Muscle layer of colon (tissue), 2 donors: Measurements from ENCODE around the gene PLCXD3.
"Not testable (repeated sequence)": the region's sequence is repeated elsewhere in the genome, so short reads cannot be mapped to it uniquely, and the experiment has no call there.

Experiments
- H3K27ac ChIP-seq: one replicate; pipeline ENCODE4 v1.7.0; 2013; ENCODE audit warnings: low read depth, mild to moderate bottlenecking, low read length, moderate library complexity
- H3K27me3 ChIP-seq, 2 donors: one replicate each; pipeline ENCODE4 v1.7.0; 2013; ENCODE audit warnings: low read length in 2 of 2, mild to moderate bottlenecking in 2 of 2; ENCODE audit not compliant: insufficient read depth in 2 of 2, control insufficient read depth in 1 of 2
- H3K36me3 ChIP-seq: one replicate; pipeline ENCODE4 v1.7.0; 2013; ENCODE audit warnings: mild to moderate bottlenecking, low read length; ENCODE audit not compliant: insufficient read depth
- H3K4me1 ChIP-seq: one replicate; pipeline ENCODE4 v1.7.0; 2013; ENCODE audit warnings: mild to moderate bottlenecking, low read length; ENCODE audit not compliant: insufficient read depth
- H3K4me3 ChIP-seq, 2 donors: one replicate each; pipeline ENCODE4 v1.7.0; 2013; ENCODE audit warnings: low read length in 2 of 2, low read depth in 1 of 2, mild to moderate bottlenecking in 1 of 2, moderate library complexity in 1 of 2
- H3K9ac ChIP-seq: one replicate; pipeline ENCODE4 v1.7.0; 2013; ENCODE audit warnings: low read length
- H3K9me3 ChIP-seq: one replicate; pipeline ENCODE4 v1.7.0; 2013; ENCODE audit warnings: mild to moderate bottlenecking, low read length
- donor health status: abdominal sarcoma.
- donor health status: Adenocarcinoma of cecum.

The PLCXD3 gene

DNA sequence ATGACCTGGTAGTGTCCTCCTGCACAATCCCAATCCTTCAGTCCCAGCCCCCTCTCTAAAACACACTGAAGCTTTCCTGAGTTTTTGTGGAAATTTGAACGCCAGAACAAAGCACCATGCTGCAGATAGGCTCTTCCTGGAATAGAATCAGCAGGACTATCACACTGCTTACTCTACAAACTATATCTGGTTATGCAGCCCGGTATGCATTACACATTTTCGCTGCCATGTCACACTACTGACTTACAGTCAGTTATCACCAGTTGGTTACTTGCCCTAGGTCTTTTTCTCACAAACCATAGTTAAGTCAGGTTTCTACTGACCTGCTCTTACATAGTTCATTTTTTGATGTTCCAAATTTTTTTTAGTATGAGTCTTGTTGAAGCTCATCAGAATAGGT lies 24.9 kb downstream of the PLCXD3 start:
- H3K27me3 ChIP-seq: no peaks in the 10 kb centered on the region
- H3K9ac ChIP-seq: no peak overlapping the region
- H3K4me3 ChIP-seq: no peak overlapping the region
- H3K27ac ChIP-seq: no peak overlapping the region
- H3K36me3 ChIP-seq: no peaks in the 10 kb centered on the region
- no peaks in the 10 kb centered on the region for H3K9me3 ChIP-seq
- no peaks in the 10 kb centered on the region for H3K4me1 ChIP-seq

DNA sequence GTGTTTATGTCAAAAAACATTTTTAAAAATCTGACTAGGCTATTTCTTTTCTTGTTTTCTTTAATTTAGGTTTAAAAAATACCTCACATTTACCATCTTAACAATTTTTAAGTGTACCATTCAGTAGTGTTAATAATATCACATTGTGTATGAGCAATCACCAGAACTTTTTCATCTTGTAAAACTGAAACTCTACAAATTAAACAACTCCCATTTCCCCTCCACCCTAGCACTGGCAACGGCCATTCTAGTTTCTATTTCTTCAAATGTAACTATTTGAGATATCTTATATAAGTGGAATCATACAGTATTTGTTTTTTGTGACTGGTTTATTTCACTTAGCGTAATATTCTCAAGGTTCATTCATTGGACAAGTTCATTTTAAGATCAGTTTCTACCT lies 27.7 kb downstream of the PLCXD3 start:
- Histone ChIP-seq H3K9me3 (no peaks in the 10 kb centered on the region), H3K36me3 (no peaks in the 10 kb centered on the region), H3K9ac (no peak overlapping the region), H3K27ac (no peak overlapping the region), H3K4me1 (no peaks in the 10 kb centered on the region), H3K27me3 (no peaks in the 10 kb centered on the region), H3K4me3 (no peak overlapping the region)

DNA sequence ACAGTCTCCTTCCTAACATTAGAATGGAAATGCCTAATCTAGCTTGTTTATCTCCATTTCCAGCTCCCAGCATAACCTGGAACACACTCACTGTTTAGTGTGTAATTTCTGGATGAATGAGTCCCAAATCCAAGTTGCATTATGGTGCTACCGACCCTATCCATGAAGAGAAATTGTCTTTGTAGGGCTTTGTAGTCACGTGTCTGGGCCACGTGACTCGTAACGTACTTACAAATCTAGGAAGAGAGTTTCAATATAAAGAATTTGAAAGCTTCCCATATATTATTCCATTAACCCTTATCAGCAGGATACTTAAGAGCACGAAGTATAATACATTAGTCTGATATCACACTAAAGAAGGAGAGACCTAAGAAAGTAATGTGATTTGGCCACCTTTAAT lies 28.2 kb downstream of the PLCXD3 start:
- Histone ChIP-seq H3K4me3 (no peak overlapping the region), H3K4me1 (no peaks in the 10 kb centered on the region), H3K9ac (no peak overlapping the region), H3K36me3 (no peaks in the 10 kb centered on the region), H3K9me3 (no peaks in the 10 kb centered on the region), H3K27me3 (no peaks in the 10 kb centered on the region), H3K27ac (no peak overlapping the region)

DNA sequence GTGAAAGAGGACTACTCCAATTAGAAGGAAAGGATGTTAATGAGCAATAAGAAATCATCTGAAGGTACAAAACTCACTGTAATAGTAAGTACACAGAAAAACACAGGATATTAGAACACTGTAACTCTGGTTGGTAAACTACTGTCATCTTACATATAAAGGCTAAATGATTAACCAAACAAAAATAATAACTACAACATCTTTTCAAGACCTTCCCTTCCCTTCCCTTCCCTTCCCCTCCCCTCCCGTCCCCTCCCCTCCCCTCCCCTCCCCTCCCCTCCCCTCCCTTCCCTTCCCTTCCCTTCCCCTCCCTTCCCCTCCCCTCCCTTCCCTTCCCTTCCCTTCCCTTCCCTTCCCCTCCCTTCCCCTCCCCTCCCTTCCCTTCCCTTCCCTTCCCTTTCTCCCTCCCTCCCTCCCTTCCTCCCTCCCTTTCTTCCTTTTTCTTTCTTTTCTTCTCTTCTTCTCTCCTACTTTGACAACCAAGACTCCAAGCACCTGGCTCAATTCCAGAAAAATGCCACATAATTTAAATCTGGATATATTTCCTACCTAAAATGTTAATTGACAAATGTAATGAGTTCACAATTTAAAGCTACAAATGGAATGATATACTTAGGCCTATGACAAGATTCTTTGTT lies 38.7 kb downstream of the PLCXD3 start:
- H3K4me1 ChIP-seq, H3K27ac ChIP-seq, H3K9ac ChIP-seq, H3K27me3 ChIP-seq, H3K4me3 ChIP-seq, H3K9me3 ChIP-seq, H3K36me3 ChIP-seq: not testable (repeated sequence)

DNA sequence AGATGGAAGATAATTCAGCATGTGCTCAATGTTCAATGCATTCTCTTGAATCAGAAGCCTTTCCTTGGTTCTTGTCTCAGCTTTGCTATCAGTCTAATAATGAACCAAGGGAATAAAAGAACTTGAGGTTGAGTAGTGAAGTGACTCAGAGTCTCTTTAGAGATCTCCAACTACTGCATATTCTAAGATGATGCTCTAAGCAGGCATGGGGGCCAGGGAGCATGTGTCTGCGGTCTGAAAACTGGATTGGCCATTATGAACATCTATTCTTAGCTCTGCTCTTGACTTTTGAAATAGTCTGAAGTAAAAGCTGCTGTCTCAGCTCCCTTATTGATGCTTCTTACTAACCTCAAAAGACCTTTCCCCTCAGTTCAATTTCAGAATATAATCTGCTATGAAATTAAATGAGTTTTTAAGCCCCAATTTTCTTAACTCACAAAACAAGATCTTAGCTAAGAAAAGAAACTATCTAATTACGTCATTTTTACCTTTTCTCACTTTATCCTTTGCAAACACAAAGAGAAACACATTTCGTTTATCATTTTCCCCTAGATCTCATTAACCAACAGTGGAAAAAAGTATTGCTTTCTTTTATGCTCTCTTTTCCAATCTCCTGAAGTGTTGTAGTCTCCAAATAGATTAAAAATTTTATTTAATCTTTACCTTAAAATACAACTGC lies 44.8 kb downstream of the PLCXD3 start:
- H3K27me3 ChIP-seq: no peaks in the 10 kb centered on the region
- no peak overlapping the region for H3K4me3 ChIP-seq
- H3K4me1 ChIP-seq: no peaks in the 10 kb centered on the region
- no peaks in the 10 kb centered on the region for H3K36me3 ChIP-seq
- no peak overlapping the region for H3K27ac ChIP-seq
- H3K9ac ChIP-seq: no peak overlapping the region
- H3K9me3 ChIP-seq: no peaks in the 10 kb centered on the region

DNA sequence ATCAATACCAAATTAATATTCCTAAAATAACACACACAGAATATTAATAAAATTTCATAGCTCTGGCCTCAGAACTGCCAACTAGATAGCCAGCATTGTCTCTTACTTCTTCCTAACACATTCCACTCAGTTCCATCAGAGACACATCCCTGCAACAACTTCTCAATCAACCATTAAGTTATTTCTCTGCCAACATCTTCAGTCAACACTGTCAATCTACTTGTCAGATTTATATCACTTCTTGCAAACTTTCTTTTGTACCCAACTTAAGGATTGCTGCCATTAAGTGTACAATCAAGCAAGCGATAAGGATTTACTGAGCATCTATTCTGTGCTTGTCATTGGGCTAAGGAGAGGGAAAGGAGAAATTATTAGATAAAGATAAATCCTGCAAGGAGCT lies 50.8 kb downstream of the PLCXD3 start:
- H3K36me3 ChIP-seq: no peaks in the 10 kb centered on the region
- no peaks in the 10 kb centered on the region for H3K4me1 ChIP-seq
- no peak overlapping the region for H3K9ac ChIP-seq
- no peaks in the 10 kb centered on the region for H3K27me3 ChIP-seq
- H3K4me3 ChIP-seq: no peak overlapping the region
- H3K9me3 ChIP-seq: no peaks in the 10 kb centered on the region
- no peak overlapping the region for H3K27ac ChIP-seq

DNA sequence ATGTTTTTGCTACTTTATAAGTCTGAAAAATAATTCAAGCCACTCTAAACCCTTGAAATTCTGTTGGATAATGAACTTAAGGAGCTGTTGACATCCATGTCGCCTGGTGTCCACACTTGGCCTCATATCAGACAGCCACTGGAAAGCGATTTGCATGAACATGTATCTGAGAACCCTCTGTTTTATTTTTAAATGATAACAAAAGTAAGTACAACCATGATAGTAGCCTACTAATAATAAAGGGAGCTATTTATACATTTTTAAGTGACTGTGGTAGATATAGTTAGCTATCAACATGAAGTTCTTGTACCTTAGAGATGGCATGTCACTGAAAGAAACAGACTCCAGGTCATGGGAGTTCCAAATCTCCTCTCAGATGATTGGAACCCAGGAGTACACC lies 53.3 kb downstream of the PLCXD3 start:
- no peak overlapping the region for H3K9ac ChIP-seq
- no peak overlapping the region for H3K4me3 ChIP-seq
- no peaks in the 10 kb centered on the region for H3K36me3 ChIP-seq
- H3K27ac ChIP-seq: no peak overlapping the region
- no peaks in the 10 kb centered on the region for H3K4me1 ChIP-seq
- H3K27me3 ChIP-seq: no peaks in the 10 kb centered on the region
- no peaks in the 10 kb centered on the region for H3K9me3 ChIP-seq

DNA sequence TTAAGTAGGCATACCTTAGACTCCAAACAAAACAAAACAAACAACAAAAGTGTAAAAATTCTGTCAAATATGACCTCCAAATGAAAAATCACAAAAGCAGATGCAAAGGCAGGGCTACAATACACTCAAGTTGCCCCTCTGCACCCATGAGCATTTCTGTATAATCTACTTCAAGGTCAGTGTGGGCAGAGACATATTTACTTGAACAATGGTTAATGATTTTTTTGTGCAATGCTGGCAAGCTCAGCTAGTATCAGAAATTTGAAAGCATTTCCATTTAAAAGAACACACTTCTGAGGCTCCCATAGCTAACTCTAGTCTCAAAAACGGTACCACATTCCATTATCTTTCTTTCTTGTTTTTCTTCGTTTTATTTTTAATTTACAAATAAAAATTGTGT lies 57.9 kb downstream of the PLCXD3 start:
- no peaks in the 10 kb centered on the region for H3K36me3 ChIP-seq
- H3K4me1 ChIP-seq: no peaks in the 10 kb centered on the region
- no peaks in the 10 kb centered on the region for H3K9me3 ChIP-seq
- no peaks in the 10 kb centered on the region for H3K27me3 ChIP-seq
- H3K27ac ChIP-seq: no peak overlapping the region
- no peak overlapping the region for H3K4me3 ChIP-seq
- no peak overlapping the region for H3K9ac ChIP-seq

DNA sequence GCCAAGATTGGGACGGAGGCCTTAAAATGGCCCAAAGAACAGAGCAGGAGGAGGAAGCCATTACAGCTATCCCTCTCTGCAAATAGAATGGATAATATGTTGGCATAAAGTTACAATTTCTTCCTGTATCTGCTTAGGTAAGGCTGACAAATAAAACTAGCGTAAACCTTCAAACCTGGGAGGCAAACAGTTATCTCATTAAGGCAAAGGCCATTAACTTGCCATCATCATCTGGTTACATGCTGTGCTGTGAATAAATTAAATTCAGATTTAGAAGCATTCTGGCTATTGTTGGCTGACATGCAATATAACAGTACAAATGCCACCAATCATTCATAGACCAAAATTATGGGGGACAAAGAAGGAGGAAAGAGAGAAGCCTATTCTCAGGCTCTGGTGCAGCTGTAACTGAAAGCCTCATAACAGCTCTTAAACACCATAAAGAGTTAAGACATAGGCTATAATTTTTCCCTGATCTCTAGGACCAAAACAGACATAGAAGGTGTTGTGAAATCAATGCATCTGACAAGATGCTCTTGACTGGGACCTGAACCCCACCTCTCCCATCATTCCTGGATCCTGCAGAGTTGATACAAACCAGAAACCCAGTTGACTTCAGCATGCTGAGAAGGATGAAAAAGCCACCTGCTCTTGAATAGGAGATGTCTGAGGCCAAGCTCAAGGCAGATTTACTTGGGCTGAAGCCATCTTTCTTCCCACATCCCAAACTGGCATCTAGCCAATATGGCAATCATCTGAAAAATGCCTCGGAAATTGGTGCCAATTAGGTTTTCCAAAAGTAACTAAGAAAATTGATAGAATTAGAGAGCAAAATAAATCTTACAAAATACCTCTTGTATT lies 62.5 kb downstream of the PLCXD3 start:
- Histone ChIP-seq H3K9ac (no peak overlapping the region), H3K4me3 (no peak overlapping the region), H3K27ac (no peak overlapping the region), H3K9me3 (no peaks in the 10 kb centered on the region), H3K36me3 (no peaks in the 10 kb centered on the region), H3K4me1 (no peaks in the 10 kb centered on the region), H3K27me3 (no peaks in the 10 kb centered on the region)

DNA sequence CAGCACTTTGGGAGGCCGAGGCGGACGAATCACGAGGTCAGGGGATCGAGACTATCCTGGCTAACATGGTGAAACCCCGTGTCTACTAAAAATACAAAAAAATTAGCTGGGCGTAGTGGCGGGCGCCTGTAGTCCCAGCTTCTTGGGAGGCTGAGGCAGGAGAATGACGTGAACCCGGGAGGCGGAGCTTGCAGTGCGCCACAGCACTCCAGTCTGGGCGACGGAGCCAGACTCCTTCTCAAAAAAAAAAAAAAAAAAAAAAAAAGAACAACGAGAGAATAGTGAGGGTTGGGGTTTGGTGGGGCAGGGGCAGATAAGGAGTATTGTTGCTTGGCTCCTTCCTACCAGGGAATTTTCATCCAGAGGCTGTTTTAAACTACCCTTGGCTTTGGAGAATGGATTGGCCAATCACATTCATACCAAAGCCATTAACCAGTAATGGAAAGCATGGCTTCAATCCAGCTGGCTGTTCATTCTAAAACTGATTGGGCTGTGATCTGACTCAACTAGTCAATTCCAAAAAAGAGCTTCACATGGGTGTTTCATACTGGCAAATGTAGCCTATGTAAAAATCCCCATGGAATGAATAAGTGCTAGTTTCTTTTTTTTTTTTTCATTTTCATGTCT lies 64.4 kb downstream of the PLCXD3 start:
- no peak overlapping the region for H3K27ac ChIP-seq
- no peaks in the 10 kb centered on the region for H3K27me3 ChIP-seq
- no peak overlapping the region for H3K9ac ChIP-seq
- no peaks in the 10 kb centered on the region for H3K9me3 ChIP-seq
- H3K4me3 ChIP-seq: no peak overlapping the region
- H3K4me1 ChIP-seq: no peaks in the 10 kb centered on the region
- no peaks in the 10 kb centered on the region for H3K36me3 ChIP-seq

DNA sequence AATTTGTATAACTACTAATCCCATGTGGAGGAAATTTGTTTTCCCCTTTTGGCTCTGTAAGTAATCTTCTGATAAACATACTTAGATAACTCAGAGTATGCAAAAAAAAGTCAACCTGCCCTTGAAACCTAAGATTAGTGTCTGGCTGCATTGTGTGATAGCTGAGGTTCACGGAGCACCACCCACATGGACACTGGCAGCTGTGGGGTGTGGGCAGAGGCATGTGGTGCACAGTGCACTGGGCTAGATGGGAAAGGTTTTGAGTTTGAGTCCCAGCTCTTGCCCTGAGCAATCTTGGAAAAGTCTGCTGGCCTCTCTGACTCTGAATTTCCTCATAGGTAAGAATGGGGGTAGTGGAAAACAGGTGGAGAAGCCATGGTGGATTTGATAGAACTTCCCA lies 75.1 kb downstream of the PLCXD3 start:
- Histone ChIP-seq H3K9me3 (no peaks in the 10 kb centered on the region), H3K4me3 (no peak overlapping the region), H3K27ac (no peak overlapping the region), H3K36me3 (no peaks in the 10 kb centered on the region), H3K4me1 (no peaks in the 10 kb centered on the region), H3K9ac (no peak overlapping the region), H3K27me3 (no peaks in the 10 kb centered on the region)
